ENCODE results near the gene FBXO45. TPM values are rescaled to one million over a fixed set of nuclear protein-coding genes. Genes with fewer than 3 reads are reported as not detected.
"Not testable (repeated sequence)": the region's sequence is repeated elsewhere in the genome, so short reads cannot be mapped to it uniquely, and the experiment has no call there.

Gene FBXO45
- total and polyA plus RNA-seq, 12 donors: 1.5 to 8.1 (median 5.1) TPM

- TF ChIP-seq CTCF (IDR thresholded peaks at IDR 0.05): no peak
- TF ChIP-seq POLR2A (IDR thresholded peaks at IDR 0.05): no peak
- H3K27ac ChIP-seq: peak overlapping the region in 4 of 5 donors; percentile 48 to 96 (median 76)
- peak overlapping the region in 2 of 4 donors; percentile 38 to 94 for H3K4me3 ChIP-seq
- H3K9me3 ChIP-seq (replicated peaks in 1 of 3): no peaks in the 10 kb centered on the region
- WGBS, 4 donors: 1 to 2% (median 1%) methylated on average over 14 to 44 of the region's 44 CpGs
- no peaks in the 10 kb centered on the region for H3K27me3 ChIP-seq
- DNase-seq: peak; percentile 31 to 73 (median 51)
- H3K36me3 ChIP-seq (replicated peaks in 1 of 2): no peaks in the 10 kb centered on the region
- intact Hi-C loops (cut with DNase I): no loop called here
- peaks cover 5 to 35% of the 10 kb centered on the region in 2 donors for H3K4me1 ChIP-seq (replicated peaks in 1 of 2)
Measured at GRCh38 chr3:196569003-196569516, 600 bp downstream of the FBXO45 start.

GRCh38 chr3:196570332-196570731 lies 1.9 kb downstream of the FBXO45 start:
- WGBS, 4 donors: 93 to 95% (median 94%) methylated on average over 13 of the region's 13 CpGs
- H3K27me3 ChIP-seq; H3K27ac ChIP-seq; H3K9me3 ChIP-seq (replicated peaks in 1 of 3); DNase-seq; intact Hi-C loops (cut with DNase I); H3K36me3 ChIP-seq (replicated peaks in 1 of 2); H3K4me3 ChIP-seq: not testable (repeated sequence)
- H3K4me1 ChIP-seq (replicated peaks in 1 of 2): peaks cover 5 to 35% of the 10 kb centered on the region in 2 donors

GRCh38 chr3:196572389-196572788 lies 3.9 kb downstream of the FBXO45 start:
- H3K36me3 ChIP-seq (replicated peaks in 1 of 2): peaks cover 0 to under 1% of the 10 kb centered on the region in 2 donors
- TF ChIP-seq POLR2A (IDR thresholded peaks at IDR 0.05): no peak
- TF ChIP-seq CTCF (IDR thresholded peaks at IDR 0.05): no peak
- WGBS, 4 donors: 0 to 95% (median 71%) methylated on average over 1 of the region's 1 CpG

GRCh38 chr3:196585044-196585757 lies 16.7 kb downstream of the FBXO45 start:
- Histone ChIP-seq H3K4me3 (no peak overlapping the region), H3K27ac (no peak overlapping the region), H3K4me1 (replicated peaks in 1 of 2) (no peaks in the 10 kb centered on the region), H3K36me3 (replicated peaks in 1 of 2) (peaks cover 0 to 12% of the 10 kb centered on the region in 2 donors), H3K27me3 (no peaks in the 10 kb centered on the region), H3K9me3 (replicated peaks in 1 of 3) (no peaks in the 10 kb centered on the region)
- no peak for DNase-seq
- TF ChIP-seq POLR2A (IDR thresholded peaks at IDR 0.05): no peak
- TF ChIP-seq CTCF (IDR thresholded peaks at IDR 0.05): no peak
- WGBS, 4 donors: 84 to 90% (median 87%) methylated on average over 3 of the region's 3 CpGs
- intact Hi-C loops (cut with DNase I): no loop called here

More at GRCh38 chr3:196572389-196572788, 3.9 kb downstream of the FBXO45 start:
- Histone ChIP-seq H3K4me1 (replicated peaks in 1 of 2) (peaks cover 5 to 32% of the 10 kb centered on the region in 2 donors), H3K4me3 (no peak overlapping the region), H3K27ac (no peak overlapping the region), H3K9me3 (replicated peaks in 1 of 3) (no peaks in the 10 kb centered on the region), H3K27me3 (no peaks in the 10 kb centered on the region)
- no peak for DNase-seq
- intact Hi-C loops (cut with DNase I): no loop called here
